ENCODE measurements around the gene RXFP3. TPM values are rescaled to one million over a fixed set of nuclear protein-coding genes. Genes with fewer than 3 reads are reported as not detected.
A peak's percentile ranks its signal among the peaks of the same experiment; 100 is the strongest.

Gene RXFP3
- total RNA-seq, 1 donor from 2014 or later = not detected

- Histone ChIP-seq H3K36me3 (ENCODE audit: control insufficient read depth, insufficient read depth, low read length) (no peaks in the 10 kb centered on the region), H3K27me3 (ENCODE audit: control insufficient read depth, insufficient read depth, low read length) (no peaks in the 10 kb centered on the region), H3K4me3 (ENCODE audit: low read depth, low read length) (no peak within 1 kb of the TSS)
- DNase-seq (ENCODE audit: low read depth) = no peak
- TF ChIP-seq, protein P1, sequence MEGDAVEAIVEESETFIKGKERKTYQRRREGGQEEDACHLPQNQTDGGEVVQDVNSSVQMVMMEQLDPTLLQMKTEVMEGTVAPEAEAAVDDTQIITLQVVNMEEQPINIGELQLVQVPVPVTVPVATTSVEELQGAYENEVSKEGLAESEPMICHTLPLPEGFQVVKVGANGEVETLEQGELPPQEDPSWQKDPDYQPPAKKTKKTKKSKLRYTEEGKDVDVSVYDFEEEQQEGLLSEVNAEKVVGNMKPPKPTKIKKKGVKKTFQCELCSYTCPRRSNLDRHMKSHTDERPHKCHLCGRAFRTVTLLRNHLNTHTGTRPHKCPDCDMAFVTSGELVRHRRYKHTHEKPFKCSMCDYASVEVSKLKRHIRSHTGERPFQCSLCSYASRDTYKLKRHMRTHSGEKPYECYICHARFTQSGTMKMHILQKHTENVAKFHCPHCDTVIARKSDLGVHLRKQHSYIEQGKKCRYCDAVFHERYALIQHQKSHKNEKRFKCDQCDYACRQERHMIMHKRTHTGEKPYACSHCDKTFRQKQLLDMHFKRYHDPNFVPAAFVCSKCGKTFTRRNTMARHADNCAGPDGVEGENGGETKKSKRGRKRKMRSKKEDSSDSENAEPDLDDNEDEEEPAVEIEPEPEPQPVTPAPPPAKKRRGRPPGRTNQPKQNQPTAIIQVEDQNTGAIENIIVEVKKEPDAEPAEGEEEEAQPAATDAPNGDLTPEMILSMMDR (IDR thresholded peaks at IDR 0.05; ENCODE audit: insufficient read depth, low read length, severe bottlenecking) = no peak
- FAIRE-seq = no peak
Measured at GRCh38 chr5:33891788-33892619, 44.2 kb upstream of the RXFP3 start, which contains the start of gene ADAMTS12. TSS of gene ADAMTS12 (minus strand) at chr5:33891990. CDS start at chr5:33891856, 134 bp downstream.

GRCh38 chr5:33892620-33893137 lies 43.5 kb upstream of the RXFP3 start:
- TF ChIP-seq, protein P1 (IDR thresholded peaks at IDR 0.05; ENCODE audit: insufficient read depth, low read length, severe bottlenecking) = no peak
- H3K36me3 ChIP-seq (ENCODE audit: control insufficient read depth, insufficient read depth, low read length) = no peaks in the 10 kb centered on the region
- H3K27me3 ChIP-seq (ENCODE audit: control insufficient read depth, insufficient read depth, low read length) = no peaks in the 10 kb centered on the region
- FAIRE-seq (no peak), DNase-seq (ENCODE audit: low read depth) (peak; percentile 9)
- no peak overlapping the region for H3K4me3 ChIP-seq (ENCODE audit: low read depth, low read length)

DNA sequence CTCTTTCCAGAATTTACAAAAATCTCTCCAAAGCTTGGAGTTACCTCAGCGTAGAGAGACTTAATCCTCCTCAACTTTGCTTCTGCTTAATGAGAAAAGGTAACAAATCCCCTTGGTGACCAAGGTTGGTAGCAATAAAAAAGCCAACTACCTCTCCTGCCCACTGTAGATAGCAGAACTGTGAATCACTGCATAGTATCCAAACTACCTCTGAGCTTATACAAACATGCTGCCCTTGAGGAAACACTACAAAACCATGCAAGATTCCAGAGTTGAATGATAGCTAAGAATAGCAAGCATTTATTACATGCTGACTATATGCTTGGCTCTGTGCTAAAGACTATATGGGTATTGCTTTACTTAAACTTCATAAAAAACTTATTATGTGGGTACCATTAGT lies 41.6 kb upstream of the RXFP3 start:
- peak; percentile 30 for DNase-seq (ENCODE audit: low read depth)
- Histone ChIP-seq H3K4me3 (ENCODE audit: low read depth, low read length) (no peak overlapping the region), H3K27me3 (ENCODE audit: control insufficient read depth, insufficient read depth, low read length) (no peaks in the 10 kb centered on the region), H3K36me3 (ENCODE audit: control insufficient read depth, insufficient read depth, low read length) (no peaks in the 10 kb centered on the region)
- TF ChIP-seq, protein P1 (IDR thresholded peaks at IDR 0.05; ENCODE audit: insufficient read depth, low read length, severe bottlenecking) = no peak
- no peak for FAIRE-seq

GRCh38 chr5:33901156-33901555 lies 35.0 kb upstream of the RXFP3 start:
- DNase-seq (ENCODE audit: low read depth) (no peak), FAIRE-seq (no peak)
- Histone ChIP-seq H3K36me3 (ENCODE audit: control insufficient read depth, insufficient read depth, low read length) (no peaks in the 10 kb centered on the region), H3K27me3 (ENCODE audit: control insufficient read depth, insufficient read depth, low read length) (no peaks in the 10 kb centered on the region), H3K4me3 (ENCODE audit: low read depth, low read length) (no peak overlapping the region)
- TF ChIP-seq, protein P1 (IDR thresholded peaks at IDR 0.05; ENCODE audit: insufficient read depth, low read length, severe bottlenecking) = no peak

DNA sequence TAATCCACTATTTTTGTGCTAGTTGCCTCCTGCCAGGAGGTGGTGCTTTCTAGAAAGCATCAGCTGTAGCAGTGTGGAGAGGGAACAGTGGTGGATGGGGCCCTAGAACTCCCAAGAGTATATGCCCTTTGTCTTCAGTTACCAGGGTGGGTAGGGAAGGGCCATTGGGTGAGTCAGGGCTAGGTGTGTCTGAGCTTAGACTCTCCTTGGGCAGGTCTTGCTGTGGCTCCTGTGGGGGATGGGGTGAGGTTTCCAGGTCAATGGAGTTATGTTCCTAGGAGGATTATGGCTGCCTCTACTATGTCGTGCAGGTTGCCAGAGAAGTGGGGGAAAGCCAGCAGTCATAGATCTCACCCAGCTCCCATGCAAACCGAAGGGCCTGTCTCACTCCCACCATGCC lies 33.1 kb upstream of the RXFP3 start:
- FAIRE-seq (no peak), DNase-seq (ENCODE audit: low read depth) (no peak)
- Histone ChIP-seq H3K27me3 (ENCODE audit: control insufficient read depth, insufficient read depth, low read length) (no peaks in the 10 kb centered on the region), H3K36me3 (ENCODE audit: control insufficient read depth, insufficient read depth, low read length) (no peaks in the 10 kb centered on the region), H3K4me3 (ENCODE audit: low read depth, low read length) (no peak overlapping the region)
- TF ChIP-seq, protein P1 (IDR thresholded peaks at IDR 0.05; ENCODE audit: insufficient read depth, low read length, severe bottlenecking) = no peak

All from bronchial epithelial cell (primary cell).